ENCODE data around the gene SLC66A1.

SLC66A1 gene

GRCh38 chr1:19366599-19367536, 54.7 kb downstream of the SLC66A1 start:
- no peak for DNase-seq

GRCh38 chr1:19367584-19368041, 55.5 kb downstream of the SLC66A1 start:
- no peak for DNase-seq

GRCh38 chr1:19368050-19368449, 55.9 kb downstream of the SLC66A1 start:
- DNase-seq = no peak

DNA sequence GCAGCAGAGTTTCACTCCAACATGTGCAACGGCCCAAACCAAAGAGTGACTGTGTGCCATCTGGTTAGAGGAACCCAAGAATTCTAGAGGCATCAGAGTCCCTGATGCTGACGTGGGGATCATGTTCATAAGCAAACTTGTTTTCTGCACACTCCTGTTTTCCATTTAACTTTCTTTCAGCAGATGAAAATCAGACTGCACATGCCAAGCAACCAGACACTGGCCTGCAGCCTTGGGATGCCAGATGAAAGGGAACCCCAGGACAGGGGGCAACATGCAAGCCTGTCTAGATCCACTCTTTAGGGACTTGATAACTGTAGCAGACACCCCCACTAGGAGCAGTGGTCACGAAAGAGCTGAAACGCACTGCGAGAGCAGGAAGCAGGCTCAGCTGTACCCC, 56.8 kb downstream of the SLC66A1 start:
- no peak for DNase-seq

DNA sequence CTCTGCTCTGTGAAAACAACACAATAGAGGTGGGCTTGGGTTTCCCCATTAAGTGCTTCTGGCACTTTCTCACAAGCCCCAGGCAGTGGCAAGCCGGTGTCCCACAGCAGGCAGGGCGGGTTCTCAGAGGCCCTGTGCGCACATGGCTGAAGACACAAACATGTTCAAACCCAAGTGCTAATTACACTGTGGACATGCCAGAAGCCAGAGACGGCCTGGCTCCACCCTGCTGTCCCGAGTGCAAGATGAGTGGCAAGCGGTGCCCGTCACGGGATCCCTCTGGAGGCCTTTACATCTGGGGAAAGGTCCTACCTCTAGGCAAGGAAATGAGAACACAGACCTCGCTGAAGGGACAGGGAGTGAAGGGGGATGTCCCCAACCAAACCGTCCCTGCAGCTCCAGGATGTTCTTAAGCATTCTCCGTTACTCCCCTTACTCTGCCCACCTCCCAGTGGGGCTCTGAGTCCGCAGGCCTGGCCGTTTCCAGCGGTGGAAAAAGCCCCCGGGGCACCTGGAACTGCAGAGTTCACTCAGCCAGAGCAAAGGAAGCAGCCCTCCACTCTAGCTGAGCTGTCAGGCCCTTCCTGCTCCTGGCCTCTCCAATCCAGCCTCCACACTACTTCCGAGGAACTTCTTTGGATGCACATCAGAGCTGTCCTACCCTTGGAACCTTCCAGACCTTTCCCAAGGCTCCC, 57.4 kb downstream of the SLC66A1 start:
- no peak for DNase-seq

GRCh38 chr1:19370453-19371170, 58.5 kb downstream of the SLC66A1 start:
- DNase-seq = no peak

DNA sequence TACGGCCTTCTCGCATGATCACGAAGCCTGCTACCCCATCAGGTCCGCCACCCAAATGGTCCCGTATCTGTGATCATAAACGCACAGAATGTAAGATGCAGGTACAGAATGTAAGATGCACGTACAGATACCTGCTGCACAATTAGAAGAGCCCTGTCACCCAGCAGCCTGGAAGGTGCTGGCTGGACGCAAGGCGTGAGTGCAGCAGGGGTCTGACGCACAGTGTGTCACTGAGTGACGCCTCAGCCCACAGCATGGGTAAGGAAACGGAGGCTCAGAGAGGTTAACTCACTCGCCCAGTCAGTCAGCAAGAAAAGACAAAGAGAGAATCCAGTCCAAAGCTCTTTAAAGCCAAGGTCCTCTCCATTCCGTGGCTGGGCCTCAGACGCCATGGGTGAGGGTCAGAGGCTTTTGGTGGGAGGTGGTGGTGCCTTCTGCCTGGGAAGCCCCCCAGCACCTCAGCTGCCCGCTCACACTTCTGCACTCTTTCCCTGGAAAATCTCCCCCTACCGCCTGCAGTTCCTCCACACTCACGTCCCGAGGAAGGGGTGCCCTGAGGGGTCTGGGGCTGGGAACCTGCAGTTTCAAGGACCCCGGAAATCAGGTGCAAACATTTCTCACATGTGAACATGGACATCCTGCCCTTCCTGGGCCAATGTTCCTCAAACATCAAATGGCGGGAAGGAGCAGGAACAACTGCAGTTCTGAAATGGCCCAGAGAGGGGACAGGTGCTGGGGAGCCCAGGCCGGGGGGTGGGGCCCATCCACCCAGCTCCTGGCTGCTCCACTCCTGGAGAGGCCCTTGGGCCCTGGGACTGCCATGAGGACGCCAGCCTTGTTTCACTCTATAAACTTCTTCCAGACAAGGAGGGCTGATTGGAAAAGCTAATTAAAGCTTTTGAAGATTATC, 59.4 kb downstream of the SLC66A1 start:
- DNase-seq = no peak

GRCh38 chr1:19372136-19372514, 60.0 kb downstream of the SLC66A1 start:
- no peak for DNase-seq

DNA sequence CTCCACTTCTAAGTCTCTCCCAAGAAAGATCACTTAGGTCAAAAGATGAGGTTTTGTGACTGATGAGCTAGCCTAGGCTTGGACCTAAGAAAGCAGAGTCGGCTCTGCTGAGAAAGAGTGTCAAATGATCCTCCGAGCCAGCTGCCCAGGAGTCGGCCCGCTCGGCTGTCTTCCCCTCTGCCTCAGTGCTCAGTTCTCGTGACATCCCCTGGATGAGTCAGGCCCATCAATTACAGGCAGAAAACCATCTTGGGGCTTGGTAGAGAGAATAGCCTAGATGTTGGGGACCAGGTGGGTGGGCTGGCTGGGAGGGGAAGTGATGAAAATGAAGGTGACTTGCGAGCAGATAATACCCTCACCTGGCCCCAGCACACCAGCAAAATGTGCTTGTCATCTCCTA, 60.5 kb downstream of the SLC66A1 start:
- no peak for DNase-seq

DNA sequence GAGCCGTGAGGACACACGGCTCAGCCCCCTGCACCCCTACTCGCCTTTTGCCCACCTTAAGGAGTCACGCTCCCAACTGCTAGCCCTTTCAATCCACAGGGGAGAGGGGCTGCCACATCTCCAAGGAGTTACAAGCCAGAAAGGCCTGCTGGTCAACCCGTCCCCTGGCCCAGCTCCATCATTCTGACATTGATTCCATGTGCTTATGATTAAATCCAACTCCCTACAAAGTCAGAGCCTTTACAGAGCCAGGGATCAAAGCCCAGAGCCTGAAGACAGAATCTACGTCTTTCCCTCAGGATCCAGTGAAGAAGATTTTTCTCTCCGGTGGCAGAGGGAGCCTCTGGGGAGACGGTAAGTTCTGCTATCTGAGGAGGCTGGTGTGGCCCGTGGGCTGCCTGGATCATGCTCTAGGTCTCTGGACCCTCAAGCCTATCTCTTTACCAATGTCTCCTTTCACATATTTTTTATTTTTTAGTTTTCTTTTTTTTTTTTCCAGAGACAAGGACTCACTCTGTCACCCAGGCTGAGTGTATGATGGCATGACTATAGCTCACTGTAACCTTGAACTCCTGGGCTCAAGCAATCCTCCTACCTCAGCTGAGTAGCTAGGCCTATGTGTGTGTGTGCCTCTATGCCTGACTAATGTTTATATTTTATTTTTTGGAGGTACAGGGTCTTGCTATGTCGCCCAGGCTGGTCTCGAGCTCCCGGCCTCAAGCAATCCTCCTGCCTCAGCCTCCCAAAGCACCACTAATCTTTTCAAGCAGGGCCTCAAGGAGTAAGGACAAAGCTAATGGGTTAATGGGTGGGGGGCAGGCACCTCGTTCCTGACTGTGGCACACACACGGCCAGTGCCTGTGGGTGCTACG, 61.3 kb downstream of the SLC66A1 start:
- DNase-seq = no peak

GRCh38 chr1:19374083-19374801, 62.1 kb downstream of the SLC66A1 start:
- no peak for DNase-seq

DNA sequence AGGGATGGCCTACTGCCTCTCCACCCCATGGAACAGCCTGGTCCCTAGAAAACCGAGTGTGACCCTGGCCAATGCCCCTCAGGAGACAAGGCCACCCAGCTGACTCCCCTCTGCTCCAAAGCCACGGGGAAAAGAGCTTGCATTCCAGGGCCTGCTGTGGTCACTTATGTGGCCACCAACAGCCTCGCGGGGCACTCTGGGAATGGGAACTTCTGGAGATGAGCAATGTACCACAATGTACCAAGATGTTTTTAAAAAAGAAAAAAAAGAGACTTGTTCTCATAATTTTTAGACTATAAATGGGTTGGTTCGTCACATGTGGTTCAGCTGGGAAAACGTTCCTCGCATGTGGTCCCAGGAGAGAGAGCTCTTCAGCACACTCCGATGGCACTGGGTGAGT, 62.8 kb downstream of the SLC66A1 start:
- DNase-seq = no peak

DNA sequence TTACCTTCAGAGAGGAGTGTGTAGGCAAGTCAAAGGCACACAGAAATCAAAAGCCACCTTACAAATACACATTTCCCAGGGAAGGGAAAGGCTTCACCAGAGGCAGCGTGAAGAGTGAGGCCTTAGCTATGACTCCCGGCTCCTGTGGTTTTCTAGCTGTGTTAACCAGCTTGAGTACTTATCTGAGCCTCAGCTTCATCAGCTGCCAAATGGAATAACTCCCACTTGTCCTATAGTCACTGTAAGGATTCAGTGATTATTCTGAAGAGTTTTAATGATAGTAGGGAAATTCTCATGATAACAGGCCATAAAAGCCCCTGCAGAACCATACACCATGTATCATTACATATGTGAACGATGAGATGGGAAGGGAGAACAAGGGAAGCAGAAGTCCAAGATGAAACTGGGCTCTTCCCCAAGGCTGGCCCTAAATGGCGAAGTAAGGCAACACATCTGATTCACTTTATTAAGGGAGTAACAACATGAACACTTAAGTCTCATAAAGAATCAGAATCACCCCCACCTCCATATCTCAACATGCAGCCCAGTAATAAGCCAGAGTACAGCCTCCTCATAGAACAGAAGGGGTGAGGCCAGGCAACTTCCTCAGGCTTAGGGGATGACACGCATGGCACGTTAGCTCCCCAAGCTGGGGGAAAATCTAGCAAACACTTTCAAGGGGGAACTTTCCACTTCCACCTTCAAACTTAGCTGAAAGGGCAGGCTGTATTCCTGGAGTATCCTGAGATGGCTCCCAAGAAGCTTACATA, 63.7 kb downstream of the SLC66A1 start:
- DNase-seq = no peak

GRCh38 chr1:19376428-19377372, 64.6 kb downstream of the SLC66A1 start:
- DNase-seq = no peak

DNA sequence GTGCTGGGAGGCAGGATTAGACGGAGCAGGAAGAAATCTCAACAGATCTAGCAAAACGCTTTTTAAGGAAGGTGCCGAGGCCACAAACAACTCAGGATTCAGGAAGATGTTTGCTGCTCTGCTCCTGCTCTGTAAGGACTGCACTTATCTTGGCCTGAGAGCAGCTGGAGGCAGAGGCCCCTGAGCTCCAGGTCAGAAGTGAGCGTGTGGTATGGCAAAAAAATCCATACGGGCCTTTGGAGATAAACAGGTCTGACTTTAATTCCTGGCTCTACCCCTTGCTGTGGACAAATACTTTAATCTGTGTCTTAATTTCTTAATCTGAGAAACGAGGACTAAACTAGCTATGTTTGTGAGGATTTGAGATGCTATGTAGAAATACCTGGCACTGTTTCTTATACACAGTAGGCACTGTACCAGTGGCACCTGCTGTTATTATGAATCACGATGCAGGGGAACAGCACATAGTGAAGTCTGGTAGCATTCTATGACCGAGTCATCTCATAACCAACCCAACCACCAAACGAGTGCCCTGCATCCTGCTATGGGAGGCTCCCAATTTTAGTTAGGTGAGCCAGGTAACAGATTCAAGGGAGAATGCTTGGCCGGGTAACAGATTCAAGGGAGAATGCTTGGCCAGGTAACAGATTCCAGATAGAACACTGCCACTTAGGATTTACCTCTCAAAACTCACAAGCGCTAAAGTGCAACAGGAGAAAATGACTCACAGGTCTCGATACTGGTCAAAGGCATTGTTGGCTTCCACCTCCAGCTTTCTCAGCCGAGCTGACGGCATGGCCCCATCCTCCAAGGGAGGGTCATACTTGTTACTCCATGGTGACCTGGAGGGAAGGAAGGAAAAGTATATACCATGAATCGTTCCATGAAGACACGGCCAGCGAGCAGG, 65.9 kb downstream of the SLC66A1 start:
- no peak for DNase-seq
